ENCODE measurements around the gene HMMR.

DNA sequence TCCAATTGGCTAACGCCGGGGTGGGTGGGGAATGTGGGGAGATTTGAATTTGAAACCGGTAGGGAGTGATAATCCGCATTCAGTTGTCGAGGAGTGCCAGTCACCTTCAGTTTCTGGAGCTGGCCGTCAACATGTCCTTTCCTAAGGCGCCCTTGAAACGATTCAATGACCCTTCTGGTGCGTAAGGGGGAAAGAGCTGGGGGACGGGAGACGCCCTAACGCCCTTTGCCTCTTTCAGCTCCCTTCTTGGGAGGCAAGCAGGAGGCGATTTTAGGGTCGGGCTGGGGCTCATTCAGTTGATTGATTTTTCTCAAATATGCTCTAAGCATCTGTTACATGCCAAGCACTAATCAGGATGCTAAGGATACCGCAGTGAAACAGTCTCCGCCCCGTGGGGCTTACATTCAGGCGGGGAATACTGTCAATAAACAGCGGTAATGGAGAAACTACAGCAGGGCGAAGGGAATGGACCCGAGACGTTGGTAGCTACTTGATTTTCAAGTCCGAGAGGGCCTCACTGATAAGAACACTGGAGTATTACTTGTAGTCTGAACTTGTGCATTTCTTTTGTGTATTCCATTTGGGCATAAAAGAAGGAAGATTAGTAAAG lies at the start of gene HMMR:
- no peak for TF ChIP-seq CTCF (IDR thresholded peaks at IDR 0.05)
- no peak for TF ChIP-seq POLR2A (IDR thresholded peaks at IDR 0.05)
- TF ChIP-seq EP300 (IDR thresholded peaks at IDR 0.05), result no peak

Data from tibial nerve (tissue), 4 donors.